ENCODE measurements around the gene MPV17L2. TPM values are rescaled to one million over a fixed set of nuclear protein-coding genes. Genes with fewer than 3 reads are reported as not detected.

MPV17L2 gene
- total RNA-seq, 4 donors from 2014 or later, result 5.2 to 19.7 (median 11.1) TPM

GRCh38 chr19:18153556-18154134, 39.4 kb upstream of the MPV17L2 start:
- no peaks in the 10 kb centered on the region for H3K9me3 ChIP-seq
- intact Hi-C loops (cut with DNase I; ENCODE audit: low total_unique reads), result loop anchor here (5.0 kb wide), 1 partner anchor 69 kb away; no protein-coding TSS in a partner anchor
- no peaks in the 10 kb centered on the region for H3K36me3 ChIP-seq
- H3K4me1 ChIP-seq, result peaks cover 7 to 25% of the 10 kb centered on the region in 2 donors
- DNase-seq, result no peak
- H3K4me3 ChIP-seq, result peak overlapping the region; percentile 64 to 97
- TF ChIP-seq, protein P1, sequence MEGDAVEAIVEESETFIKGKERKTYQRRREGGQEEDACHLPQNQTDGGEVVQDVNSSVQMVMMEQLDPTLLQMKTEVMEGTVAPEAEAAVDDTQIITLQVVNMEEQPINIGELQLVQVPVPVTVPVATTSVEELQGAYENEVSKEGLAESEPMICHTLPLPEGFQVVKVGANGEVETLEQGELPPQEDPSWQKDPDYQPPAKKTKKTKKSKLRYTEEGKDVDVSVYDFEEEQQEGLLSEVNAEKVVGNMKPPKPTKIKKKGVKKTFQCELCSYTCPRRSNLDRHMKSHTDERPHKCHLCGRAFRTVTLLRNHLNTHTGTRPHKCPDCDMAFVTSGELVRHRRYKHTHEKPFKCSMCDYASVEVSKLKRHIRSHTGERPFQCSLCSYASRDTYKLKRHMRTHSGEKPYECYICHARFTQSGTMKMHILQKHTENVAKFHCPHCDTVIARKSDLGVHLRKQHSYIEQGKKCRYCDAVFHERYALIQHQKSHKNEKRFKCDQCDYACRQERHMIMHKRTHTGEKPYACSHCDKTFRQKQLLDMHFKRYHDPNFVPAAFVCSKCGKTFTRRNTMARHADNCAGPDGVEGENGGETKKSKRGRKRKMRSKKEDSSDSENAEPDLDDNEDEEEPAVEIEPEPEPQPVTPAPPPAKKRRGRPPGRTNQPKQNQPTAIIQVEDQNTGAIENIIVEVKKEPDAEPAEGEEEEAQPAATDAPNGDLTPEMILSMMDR (IDR thresholded peaks at IDR 0.05), result no peak
- no peak for TF ChIP-seq POLR2A (IDR thresholded peaks at IDR 0.05)
- peak overlapping the region; percentile 87 to 95 for H3K27ac ChIP-seq
- no peaks in the 10 kb centered on the region for H3K27me3 ChIP-seq

DNA sequence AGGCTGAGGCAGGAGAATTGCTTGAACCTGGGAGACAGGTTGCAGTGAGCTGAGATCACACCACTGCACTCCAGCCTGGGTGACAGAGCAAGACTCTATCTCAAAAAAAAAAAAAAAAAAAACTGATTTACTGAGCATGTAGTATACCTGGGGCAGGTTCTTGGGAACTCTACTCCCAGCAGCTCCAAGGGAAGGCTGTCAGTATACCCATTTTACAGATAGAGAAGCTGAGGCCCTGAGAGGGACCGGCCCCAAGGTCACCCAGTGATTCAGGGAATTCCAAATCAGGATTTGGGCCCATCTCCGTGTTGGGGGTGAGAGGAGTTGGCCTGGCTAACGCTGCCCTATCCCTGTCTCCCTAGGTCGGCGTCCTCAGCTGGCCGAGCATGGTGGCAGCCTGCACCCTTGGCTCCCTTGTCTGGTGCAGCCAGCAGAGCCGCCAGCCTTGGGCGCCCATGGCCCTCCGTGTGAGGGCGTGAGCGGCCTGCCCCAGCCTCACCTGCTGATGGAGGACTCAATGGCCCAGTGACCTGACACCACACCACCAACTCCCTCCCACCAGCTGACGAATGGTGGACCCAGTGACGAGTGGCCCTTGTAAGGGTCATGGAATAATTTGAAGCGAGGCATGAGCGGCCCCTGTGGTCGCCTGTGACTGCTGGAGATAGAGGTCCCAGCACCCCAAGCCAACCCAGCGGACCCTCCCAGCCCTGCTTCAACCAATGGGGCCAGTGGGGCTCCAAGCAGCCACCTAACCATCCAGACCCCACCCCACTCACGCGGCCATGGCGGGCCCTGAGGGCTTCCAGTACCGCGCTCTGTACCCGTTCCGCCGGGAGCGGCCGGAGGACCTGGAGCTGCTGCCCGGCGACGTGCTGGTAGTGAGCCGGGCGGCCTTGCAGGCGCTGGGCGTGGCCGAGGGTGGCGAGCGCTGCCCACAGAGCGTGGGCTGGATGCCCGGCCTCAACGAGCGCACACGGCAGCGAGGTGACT, 37.6 kb upstream of the MPV17L2 start:
- Histone ChIP-seq H3K4me1 (peaks cover 7 to 25% of the 10 kb centered on the region in 2 donors), H3K36me3 (no peaks in the 10 kb centered on the region), H3K4me3 (no peak overlapping the region), H3K27ac (peak overlapping the region in 1 of 2 donors; percentile 72), H3K9me3 (no peaks in the 10 kb centered on the region), H3K27me3 (no peaks in the 10 kb centered on the region)
- intact Hi-C loops (cut with DNase I; ENCODE audit: low total_unique reads), result no loop called here
- TF ChIP-seq, protein P1 (IDR thresholded peaks at IDR 0.05), result no peak
- no peak for DNase-seq

DNA sequence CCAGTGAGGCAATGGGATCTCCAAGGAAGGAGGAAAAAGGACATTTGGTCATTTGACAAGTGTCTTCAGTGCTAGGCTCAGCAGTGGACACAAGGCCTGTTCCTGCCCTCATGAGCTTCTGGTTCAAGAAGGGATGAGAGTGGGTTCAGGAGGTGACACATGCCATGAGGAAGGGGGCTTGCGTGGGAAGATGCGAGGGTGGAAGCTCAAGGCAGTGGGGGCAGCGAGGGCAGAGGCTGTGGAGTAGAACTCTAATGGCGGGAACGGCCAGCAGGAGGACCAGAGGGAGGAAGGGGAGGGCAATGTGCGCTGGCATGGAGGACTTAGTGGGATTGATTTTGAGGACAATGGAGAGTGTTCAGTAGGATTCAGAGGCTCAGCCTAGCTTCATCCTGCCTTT, 36.8 kb upstream of the MPV17L2 start:
- Histone ChIP-seq H3K36me3 (no peaks in the 10 kb centered on the region), H3K4me3 (no peak overlapping the region), H3K27ac (peak overlapping the region; percentile 72 to 74), H3K9me3 (no peaks in the 10 kb centered on the region), H3K27me3 (no peaks in the 10 kb centered on the region), H3K4me1 (peaks cover 7 to 31% of the 10 kb centered on the region in 2 donors)
- TF ChIP-seq POLR2A (IDR thresholded peaks at IDR 0.05), result no peak
- TF ChIP-seq, protein P1 (IDR thresholded peaks at IDR 0.05), result no peak
- intact Hi-C loops (cut with DNase I; ENCODE audit: low total_unique reads), result no loop called here
- no peak for DNase-seq

DNA sequence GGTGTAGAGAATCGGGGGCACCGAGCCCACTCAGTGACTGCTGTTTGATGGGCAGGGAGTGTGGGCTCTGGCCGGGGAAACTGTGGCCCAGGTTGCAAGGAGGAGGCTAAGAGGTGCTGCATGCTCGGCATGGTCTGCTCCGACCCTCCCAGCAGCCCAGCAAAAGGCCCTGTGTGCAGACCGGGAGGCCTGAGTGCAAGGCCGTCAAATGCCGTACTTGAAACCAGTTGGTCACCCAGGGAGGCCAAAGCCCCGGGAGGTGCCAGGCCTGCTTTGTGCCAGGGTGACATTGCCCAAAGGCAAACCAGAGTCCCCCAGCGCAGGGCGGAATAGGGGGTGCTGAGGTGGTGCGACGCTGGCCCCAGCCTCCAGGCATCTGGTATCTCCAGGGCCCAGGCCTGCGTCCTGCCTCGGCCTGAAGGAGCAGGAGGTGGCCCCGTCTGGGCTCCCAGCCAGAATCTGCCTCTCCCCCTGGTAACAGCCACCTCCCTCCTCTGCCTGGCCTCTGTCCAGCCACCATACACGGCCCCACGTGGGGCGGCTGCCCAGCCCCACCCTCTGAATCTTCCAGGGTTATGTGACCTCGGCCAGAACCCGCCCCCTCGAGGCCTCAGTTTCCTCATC, 36.1 kb upstream of the MPV17L2 start:
- intact Hi-C loops (cut with DNase I; ENCODE audit: low total_unique reads), result no loop called here
- TF ChIP-seq, protein P1 (IDR thresholded peaks at IDR 0.05), result no peak
- no peak for TF ChIP-seq POLR2A (IDR thresholded peaks at IDR 0.05)
- H3K27me3 ChIP-seq, result no peaks in the 10 kb centered on the region
- peak overlapping the region; percentile 72 to 74 for H3K27ac ChIP-seq
- H3K9me3 ChIP-seq, result no peaks in the 10 kb centered on the region
- H3K36me3 ChIP-seq, result no peaks in the 10 kb centered on the region
- no peak overlapping the region for H3K4me3 ChIP-seq
- peak; percentile 86 to 89 for DNase-seq
- H3K4me1 ChIP-seq, result peaks cover 7 to 35% of the 10 kb centered on the region in 2 donors

Data from uterus (tissue), 4 donors.